ENCODE measurements around the gene SEC23B. TPM values are rescaled to one million over a fixed set of nuclear protein-coding genes. Genes with fewer than 3 reads are reported as not detected.

Gene SEC23B
- total and polyA plus RNA-seq, 2 of the 13 experiments (the other 11 are each of a cell fraction or from before 2014, with no cell fraction given), result 114 to 120 TPM

DNA sequence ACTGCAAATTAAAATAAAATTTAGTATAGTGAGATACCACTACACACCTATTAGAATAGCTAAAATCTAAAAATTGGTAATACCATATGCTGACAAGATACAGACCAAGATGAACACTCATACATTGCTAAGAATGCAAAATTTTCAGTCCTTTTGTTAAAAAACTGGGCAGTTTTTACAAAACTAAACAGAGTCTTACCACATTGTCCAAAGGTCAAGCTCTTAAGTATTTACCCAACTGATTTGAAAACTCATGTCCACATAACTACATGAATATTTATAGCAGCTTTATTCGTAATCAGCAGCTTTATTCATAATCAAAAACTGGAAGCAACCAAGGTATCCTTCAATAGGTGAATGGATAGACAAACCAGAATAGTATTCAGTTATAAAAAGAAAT lies 30.5 kb upstream of the SEC23B start (continued):
- TF ChIP-seq RNF219 (CRISPR knock-in tag; IDR thresholded peaks at IDR 0.05) (no peak), TCF7 (IDR thresholded peaks at IDR 0.05; ENCODE audit: low read depth) (no peak), ZNF557 (CRISPR knock-in tag; IDR thresholded peaks at IDR 0.05) (no peak), ZXDC (CRISPR knock-in tag; IDR thresholded peaks at IDR 0.05) (no peak), ZEB1 (IDR thresholded peaks at IDR 0.05; ENCODE audit: insufficient replicate concordance, low read depth) (no peak), ZNF503 (CRISPR knock-in tag; IDR thresholded peaks at IDR 0.05) (no peak), ESRRA (CRISPR knock-in tag; IDR thresholded peaks at IDR 0.05; ENCODE audit: low read depth) (no peak)
